Left ventricle myocardium superior (tissue), 1 donor: Measurements from ENCODE around the gene ZNF260. TPM values are rescaled to one million over a fixed set of nuclear protein-coding genes. Genes with fewer than 3 reads are reported as not detected.
"Not testable (repeated sequence)": the region's sequence is repeated elsewhere in the genome, so short reads cannot be mapped to it uniquely, and the experiment has no call there.

ENCODE experiments used
- ATAC-seq: fragments of 200-7000 bp; cut with Tn5 transposase; one replicate; pipeline ENCODE4 v1.9.1; 2020; ENCODE audit warnings: mild to moderate bottlenecking, moderate library complexity
- DNase-seq: peaks from one replicate; pipeline ENCODE4 v3.0.0-alpha.2; 2020
- intact Hi-C: fragments of 100-400 bp; cut with micrococcal nuclease; formaldehyde crosslinking; loops from one replicate; pipeline ENCODE4 v1.11.0; 2022
- total RNA-seq: library from RNA; stranded (reverse); fragmentation: NEBNext Ultra II Directional; extraction: Animal tissue kit (Norgen Biotek cat#: 25700); gene quantifications from one replicate; pipeline ENCODE4 v1.2.1, GENCODE V29; 2021
- donor health status: DM: no; HTN: yes; CAD: no; lungs with severe emphysema.

Gene ZNF260
- total RNA-seq, 1 donor from 2014 or later = 7.5 TPM

- intact Hi-C loops, ATAC-seq: not testable (repeated sequence)
- peak; percentile 76 for DNase-seq
Measured at GRCh38 chr19:36492689-36493453, 35.2 kb downstream of the ZNF260 start.

- ATAC-seq, DNase-seq, intact Hi-C loops: not testable (repeated sequence)
Measured at GRCh38 chr19:36490846-36491245, 37.2 kb downstream of the ZNF260 start.

- peak; percentile 88 for DNase-seq
- intact Hi-C loops = no loop called here
- ATAC-seq = peak; percentile 93
Measured at GRCh38 chr19:36489920-36490415, 38.1 kb downstream of the ZNF260 start.

GRCh38 chr19:36489118-36489919 is 38.8 kb downstream of the ZNF260 start, which contains the start of gene ZNF566:
Gene ZNF566 (minus strand): TSS chr19:36489561. CDS start chr19:36476557, 13,004 bp downstream.
- intact Hi-C loops = no loop called here
- ATAC-seq = peak; percentile 98
- peak; percentile 92 for DNase-seq

- ATAC-seq = peak; percentile 39
- intact Hi-C loops = no loop called here
Measured at GRCh38 chr19:36488846-36489117, 39.3 kb downstream of the ZNF260 start.

GRCh38 chr19:36488118-36488845 is 39.8 kb downstream of the ZNF260 start:
- intact Hi-C loops = no loop called here
- ATAC-seq (no peak), DNase-seq (no peak)

More at GRCh38 chr19:36488846-36489117, 39.3 kb downstream of the ZNF260 start:
- peak; percentile 30 for DNase-seq

DNA sequence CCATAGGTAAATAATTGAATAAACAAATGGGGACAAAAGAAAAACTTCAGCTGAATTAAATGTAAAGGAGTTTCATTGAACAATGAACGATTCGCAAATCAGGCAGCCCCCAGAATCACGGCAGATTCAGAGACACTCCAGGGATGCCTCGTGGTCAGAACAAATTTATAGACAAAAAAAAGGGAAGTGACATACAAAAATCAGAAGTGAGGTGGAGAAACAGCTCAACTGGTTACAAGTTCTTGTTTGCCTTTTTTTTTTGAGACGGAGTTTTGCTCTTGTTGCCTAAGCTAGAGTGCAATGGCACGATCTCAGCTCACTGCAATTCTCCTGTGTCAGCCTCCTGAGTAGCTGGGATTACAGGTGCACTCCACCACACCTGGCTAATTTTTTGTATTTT is 44.4 kb downstream of the ZNF260 start:
- intact Hi-C loops = no loop called here
- no peak for DNase-seq
- no peak for ATAC-seq

DNA sequence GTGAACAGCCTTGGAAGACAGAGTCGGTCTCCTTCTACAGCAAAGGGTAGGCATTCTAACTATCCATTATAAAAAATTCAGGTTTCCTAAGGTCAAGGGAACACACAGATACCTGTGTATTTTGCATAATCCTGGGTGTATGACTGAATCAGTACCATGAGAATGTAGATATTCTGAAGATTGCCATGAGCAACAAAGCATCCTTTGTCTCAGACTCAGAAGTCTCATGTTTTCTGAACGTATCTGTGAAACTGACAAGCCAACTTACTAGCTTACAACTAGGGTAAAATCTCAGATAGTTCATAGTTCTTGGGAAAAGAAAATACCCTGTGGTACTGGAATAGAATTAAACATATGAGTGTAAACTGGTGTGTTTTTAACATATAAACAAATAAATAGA is 45.2 kb downstream of the ZNF260 start:
- intact Hi-C loops = no loop called here
- DNase-seq = no peak
- ATAC-seq = no peak

Other genes starting within 250 kb of the ZNF260 start
- gene ZFP14, start 149.1 kb downstream of the ZNF260 start, total RNA-seq = 2.4 TPM
- 5.0 TPM for gene ZFP82, start 109.6 kb downstream of the ZNF260 start, total RNA-seq
- 12.2 TPM for gene ZNF566, start 38.7 kb downstream of the ZNF260 start, total RNA-seq
- gene ZNF529, start 45.0 kb upstream of the ZNF260 start, total RNA-seq = 16.9 TPM
- gene ZNF382, start 77.0 kb upstream of the ZNF260 start, total RNA-seq = 17.4 TPM
- gene ZNF461, start 138.6 kb upstream of the ZNF260 start, total RNA-seq = 10.8 TPM
- gene ZNF567, start 159.3 kb upstream of the ZNF260 start, total RNA-seq = 3.7 TPM
- 5.6 TPM for gene ZNF850, start 244.5 kb upstream of the ZNF260 start, total RNA-seq